ENCODE measurements around the gene CENPU. TPM values are rescaled to one million over a fixed set of nuclear protein-coding genes. Genes with fewer than 3 reads are reported as not detected.
"Not testable (repeated sequence)": the region's sequence is repeated elsewhere in the genome, so short reads cannot be mapped to it uniquely, and the experiment has no call there.

CENPU gene, protein sequence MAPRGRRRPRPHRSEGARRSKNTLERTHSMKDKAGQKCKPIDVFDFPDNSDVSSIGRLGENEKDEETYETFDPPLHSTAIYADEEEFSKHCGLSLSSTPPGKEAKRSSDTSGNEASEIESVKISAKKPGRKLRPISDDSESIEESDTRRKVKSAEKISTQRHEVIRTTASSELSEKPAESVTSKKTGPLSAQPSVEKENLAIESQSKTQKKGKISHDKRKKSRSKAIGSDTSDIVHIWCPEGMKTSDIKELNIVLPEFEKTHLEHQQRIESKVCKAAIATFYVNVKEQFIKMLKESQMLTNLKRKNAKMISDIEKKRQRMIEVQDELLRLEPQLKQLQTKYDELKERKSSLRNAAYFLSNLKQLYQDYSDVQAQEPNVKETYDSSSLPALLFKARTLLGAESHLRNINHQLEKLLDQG
- 10 to 100 TPM; 11.4 to 28.1 TPM for total RNA-seq

DNA sequence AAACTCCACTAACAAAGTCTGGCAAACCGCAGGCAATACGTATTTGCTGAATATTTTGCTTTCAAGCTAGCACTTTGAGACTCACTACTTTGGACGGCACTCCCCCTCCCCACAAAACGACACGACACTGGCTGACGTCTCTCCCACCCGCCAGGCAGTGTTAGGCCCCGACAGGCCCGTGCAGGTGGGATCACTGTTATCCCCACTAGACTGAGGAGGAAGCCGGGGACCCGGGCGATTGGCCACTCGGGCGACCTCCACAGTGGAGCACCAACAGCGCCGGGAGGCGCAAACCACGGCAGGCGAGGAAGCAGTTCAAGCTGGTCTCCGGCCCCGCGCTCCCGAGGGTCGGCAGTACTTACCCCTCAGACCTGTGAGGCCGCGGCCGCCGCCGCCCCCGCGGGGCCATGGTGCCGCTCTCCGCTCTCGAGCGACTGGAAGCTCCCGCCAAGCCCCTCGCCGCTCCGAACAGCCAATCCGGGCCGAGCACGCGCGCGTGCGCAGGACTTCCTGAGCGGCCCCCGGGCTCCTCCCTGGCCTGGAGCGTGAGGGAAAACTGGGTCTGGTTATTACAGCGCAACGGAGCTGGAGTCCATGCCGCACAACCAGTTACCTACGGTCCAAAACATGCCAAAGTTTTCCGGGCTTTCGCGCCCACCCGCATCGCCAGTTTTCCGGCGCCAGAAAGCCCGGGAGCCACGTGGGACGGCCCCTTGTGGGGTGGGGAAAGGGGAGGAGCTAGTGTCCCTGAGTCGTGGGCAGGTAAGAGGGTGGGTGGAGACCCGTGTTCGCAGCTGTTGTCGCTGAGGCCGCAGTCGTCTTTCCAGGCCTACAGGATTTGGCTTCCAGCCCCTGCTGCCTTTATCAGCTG is at the start of gene CENPU:
TSS of gene CENPU (minus strand) at position 443 of the 871 bp plus-strand sequence. CDS start at position 409, 34 bp downstream.
- Histone ChIP-seq H3K27me3 (no peaks in the 10 kb centered on the region), H3K27ac (peak within 1 kb of the TSS; percentile 42), H3K9ac (ENCODE audit: low read depth in 2 of 2, low read length in 2 of 2) (peak within 1 kb of the TSS; percentile 57 to 71), H3K9me3 (no peaks in the 10 kb centered on the region), H3K4me1 (no peaks in the 10 kb centered on the region), H3K36me3 (no peaks in the 10 kb centered on the region), H3K4me3 (peak within 1 kb of the TSS; percentile 85)
- TF ChIP-seq, protein P1, sequence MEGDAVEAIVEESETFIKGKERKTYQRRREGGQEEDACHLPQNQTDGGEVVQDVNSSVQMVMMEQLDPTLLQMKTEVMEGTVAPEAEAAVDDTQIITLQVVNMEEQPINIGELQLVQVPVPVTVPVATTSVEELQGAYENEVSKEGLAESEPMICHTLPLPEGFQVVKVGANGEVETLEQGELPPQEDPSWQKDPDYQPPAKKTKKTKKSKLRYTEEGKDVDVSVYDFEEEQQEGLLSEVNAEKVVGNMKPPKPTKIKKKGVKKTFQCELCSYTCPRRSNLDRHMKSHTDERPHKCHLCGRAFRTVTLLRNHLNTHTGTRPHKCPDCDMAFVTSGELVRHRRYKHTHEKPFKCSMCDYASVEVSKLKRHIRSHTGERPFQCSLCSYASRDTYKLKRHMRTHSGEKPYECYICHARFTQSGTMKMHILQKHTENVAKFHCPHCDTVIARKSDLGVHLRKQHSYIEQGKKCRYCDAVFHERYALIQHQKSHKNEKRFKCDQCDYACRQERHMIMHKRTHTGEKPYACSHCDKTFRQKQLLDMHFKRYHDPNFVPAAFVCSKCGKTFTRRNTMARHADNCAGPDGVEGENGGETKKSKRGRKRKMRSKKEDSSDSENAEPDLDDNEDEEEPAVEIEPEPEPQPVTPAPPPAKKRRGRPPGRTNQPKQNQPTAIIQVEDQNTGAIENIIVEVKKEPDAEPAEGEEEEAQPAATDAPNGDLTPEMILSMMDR (IDR thresholded peaks at IDR 0.05): no peak
- intact Hi-C loops (cut with DNase I): loop anchor here (10.0 kb wide), 1 partner anchor 89 kb away; the partner anchor contains the start of genes CASP3 and PRIMPOL
- DNase-seq: peak; percentile 98

DNA sequence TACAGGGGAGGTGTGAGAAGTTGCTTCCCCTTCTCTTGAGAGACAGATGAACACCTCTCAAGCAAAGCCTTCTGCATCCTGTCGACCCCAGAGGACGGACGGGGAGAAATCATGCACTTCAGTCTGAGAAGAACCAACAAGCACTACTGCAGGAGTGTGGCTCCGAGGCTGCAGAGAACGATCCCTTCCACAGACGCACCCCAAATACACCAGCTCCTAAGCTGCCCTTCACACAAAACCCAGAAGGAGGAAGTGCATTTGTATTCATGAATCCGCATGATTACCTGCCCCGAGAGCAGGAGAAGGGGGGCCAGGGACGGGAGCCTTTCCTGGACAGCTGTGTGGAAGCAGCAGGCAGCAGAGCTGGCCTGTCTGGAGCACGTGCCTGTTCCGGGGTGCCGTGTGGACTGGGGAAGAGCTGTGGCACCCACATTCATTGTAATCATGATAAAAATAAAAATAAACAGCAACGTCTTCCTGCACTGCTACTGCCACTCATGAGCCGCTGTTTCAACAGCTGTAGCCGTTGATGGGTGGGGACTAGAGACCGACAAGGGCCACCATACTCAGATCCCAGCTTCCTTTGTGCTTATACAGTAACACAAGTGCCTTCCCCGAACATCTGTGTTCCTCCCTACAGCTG is 49.0 kb upstream of the CENPU start:
- Histone ChIP-seq H3K9ac (ENCODE audit: low read depth in 2 of 2, low read length in 2 of 2) (no peak overlapping the region), H3K36me3 (no peaks in the 10 kb centered on the region), H3K4me1 (no peaks in the 10 kb centered on the region), H3K9me3 (no peaks in the 10 kb centered on the region), H3K27ac (no peak overlapping the region), H3K27me3 (no peaks in the 10 kb centered on the region), H3K4me3 (no peak overlapping the region)
- intact Hi-C loops (cut with DNase I): no loop called here
- no peak for DNase-seq
- TF ChIP-seq, protein P1 (IDR thresholded peaks at IDR 0.05): no peak

DNA sequence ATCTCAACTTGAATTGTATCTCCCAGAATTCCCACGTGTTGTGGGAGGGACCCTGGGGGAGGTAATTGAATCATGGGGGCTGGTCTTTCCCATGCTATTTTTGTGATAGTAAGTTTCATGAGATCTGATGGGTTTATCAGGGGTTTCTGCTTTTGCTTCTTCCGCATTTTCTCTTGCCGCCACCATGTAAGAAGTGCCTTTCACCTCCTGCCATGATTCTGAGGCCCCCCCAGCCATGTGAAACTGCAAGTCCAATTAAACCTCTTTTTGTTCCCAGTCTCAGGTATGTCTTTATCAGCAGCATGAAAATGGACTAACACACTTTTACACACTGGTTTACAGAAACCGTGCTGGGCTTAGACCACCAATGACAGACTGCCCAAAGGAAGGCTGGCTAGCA is 45.3 kb upstream of the CENPU start:
- H3K4me1 ChIP-seq; H3K9me3 ChIP-seq; H3K27ac ChIP-seq; intact Hi-C loops (cut with DNase I); H3K36me3 ChIP-seq; H3K27me3 ChIP-seq; H3K9ac ChIP-seq (ENCODE audit: low read depth in 2 of 2, low read length in 2 of 2); H3K4me3 ChIP-seq; DNase-seq: not testable (repeated sequence)

DNA sequence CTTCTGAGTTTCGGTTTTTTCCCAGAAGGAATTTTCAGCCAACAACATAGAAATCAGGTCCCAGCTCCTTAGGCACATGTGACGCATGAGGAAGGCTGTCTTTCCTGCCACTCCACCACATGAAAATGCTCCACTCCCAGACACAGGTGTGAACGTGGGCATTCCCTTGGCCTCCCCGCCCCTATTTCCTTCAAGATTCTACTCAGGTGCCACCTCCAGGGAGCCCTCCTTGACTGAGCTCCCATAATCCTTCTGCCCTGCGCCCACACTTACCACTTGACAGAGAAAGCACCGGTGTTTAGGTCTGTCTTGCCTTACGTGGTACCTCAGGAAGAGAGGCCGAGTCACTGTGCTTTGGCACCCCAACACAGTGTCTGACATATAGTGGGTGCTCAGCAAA is 44.4 kb upstream of the CENPU start:
- H3K36me3 ChIP-seq: no peaks in the 10 kb centered on the region
- no peak overlapping the region for H3K27ac ChIP-seq
- TF ChIP-seq, protein P1 (IDR thresholded peaks at IDR 0.05): no peak

DNA sequence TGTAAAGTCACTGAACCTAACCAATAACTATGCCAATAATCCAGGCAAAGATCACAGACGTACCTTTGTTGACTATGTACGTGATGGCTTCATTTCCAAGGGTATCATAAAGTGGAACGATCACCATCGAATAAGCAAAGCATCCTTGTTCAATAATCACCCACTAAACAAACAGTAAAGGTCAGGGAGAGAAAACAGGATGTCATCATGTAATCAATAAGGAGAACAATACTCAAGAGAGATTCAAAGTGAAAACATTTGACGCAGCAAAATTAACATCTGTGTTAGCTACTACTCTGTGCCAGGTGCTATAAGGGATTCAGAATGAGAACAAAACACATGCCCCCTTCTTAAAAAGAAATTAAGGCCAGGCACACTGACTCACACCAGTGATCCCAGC is 42.9 kb upstream of the CENPU start:
- TF ChIP-seq, protein P1 (IDR thresholded peaks at IDR 0.05): no peak
- Histone ChIP-seq H3K36me3 (no peaks in the 10 kb centered on the region), H3K27me3 (no peaks in the 10 kb centered on the region), H3K9me3 (no peaks in the 10 kb centered on the region), H3K9ac (ENCODE audit: low read depth in 2 of 2, low read length in 2 of 2) (no peak overlapping the region), H3K4me3 (no peak overlapping the region), H3K27ac (no peak overlapping the region), H3K4me1 (no peaks in the 10 kb centered on the region)
- no peak for DNase-seq
- intact Hi-C loops (cut with DNase I): no loop called here

More for the DNA sequence above, 44.4 kb upstream of the CENPU start:
- no peak for DNase-seq
- intact Hi-C loops (cut with DNase I): no loop called here
- Histone ChIP-seq H3K4me3 (no peak overlapping the region), H3K27me3 (no peaks in the 10 kb centered on the region), H3K9me3 (no peaks in the 10 kb centered on the region), H3K4me1 (no peaks in the 10 kb centered on the region), H3K9ac (ENCODE audit: low read depth in 2 of 2, low read length in 2 of 2) (no peak overlapping the region)
